ENCODE measurements around the gene NUMB. TPM values are rescaled to one million over a fixed set of nuclear protein-coding genes. Genes with fewer than 3 reads are reported as not detected.

Gene NUMB
- total RNA-seq, 2 experiments from 2014 or later: 45.0 to 46.9 TPM

- H3K27ac Mint-ChIP-seq: no peak overlapping the region
- H3K4me3 Mint-ChIP-seq: no peak overlapping the region
- H3K9me3 Mint-ChIP-seq: no peaks in the 10 kb centered on the region
- intact Hi-C loops (cut with micrococcal nuclease): no loop called here
- CTCF ChIA-PET: interaction anchor here (1.0 kb wide), 1 partner anchor 209 kb away, joined by 3 read pairs; no protein-coding TSS in a partner anchor
- H3K36me3 Mint-ChIP-seq: no peaks in the 10 kb centered on the region
- no peaks in the 10 kb centered on the region for H3K27me3 Mint-ChIP-seq
- POLR2A ChIA-PET: no interaction called here
- no peak for DNase-seq
- H3K4me1 Mint-ChIP-seq (ENCODE audit: low read depth): peaks cover 5% of the 10 kb centered on the region
Observed at GRCh38 chr14:73262427-73263183, 195.7 kb downstream of the NUMB start.

- no peaks in the 10 kb centered on the region for H3K36me3 Mint-ChIP-seq
- no peak for DNase-seq
- H3K4me3 Mint-ChIP-seq: no peak overlapping the region
- no peak overlapping the region for H3K27ac Mint-ChIP-seq
- CTCF ChIA-PET: no interaction called here
- intact Hi-C loops (cut with micrococcal nuclease): no loop called here
- POLR2A ChIA-PET: no interaction called here
- H3K9me3 Mint-ChIP-seq: no peaks in the 10 kb centered on the region
- H3K4me1 Mint-ChIP-seq (ENCODE audit: low read depth): peaks cover 5% of the 10 kb centered on the region
- no peaks in the 10 kb centered on the region for H3K27me3 Mint-ChIP-seq
Observed at GRCh38 chr14:73261520-73262426, 196.6 kb downstream of the NUMB start.

GRCh38 chr14:73261075-73261474, 197.3 kb downstream of the NUMB start:
- DNase-seq: no peak
- intact Hi-C loops (cut with micrococcal nuclease): no loop called here

GRCh38 chr14:73260574-73260973, 197.8 kb downstream of the NUMB start:
- intact Hi-C loops (cut with micrococcal nuclease): no loop called here
- ChIA-PET CTCF (no interaction called here), POLR2A (no interaction called here)
- Mint-ChIP-seq H3K36me3 (no peaks in the 10 kb centered on the region), H3K4me3 (no peak overlapping the region), H3K27me3 (no peaks in the 10 kb centered on the region), H3K9me3 (no peaks in the 10 kb centered on the region), H3K4me1 (ENCODE audit: low read depth) (peaks cover 5% of the 10 kb centered on the region), H3K27ac (no peak overlapping the region)
- no peak for DNase-seq

More at GRCh38 chr14:73261075-73261474, 197.3 kb downstream of the NUMB start:
- Mint-ChIP-seq H3K4me3 (no peak overlapping the region), H3K9me3 (no peaks in the 10 kb centered on the region), H3K27ac (no peak overlapping the region), H3K27me3 (no peaks in the 10 kb centered on the region), H3K36me3 (no peaks in the 10 kb centered on the region), H3K4me1 (ENCODE audit: low read depth) (peaks cover 5% of the 10 kb centered on the region)
- ChIA-PET CTCF (no interaction called here), POLR2A (no interaction called here)

GRCh38 chr14:73259837-73260236, 198.5 kb downstream of the NUMB start:
- intact Hi-C loops (cut with micrococcal nuclease): no loop called here
- no peak overlapping the region for H3K4me3 Mint-ChIP-seq
- ChIA-PET CTCF (no interaction called here), POLR2A (no interaction called here)
- H3K27me3 Mint-ChIP-seq: no peaks in the 10 kb centered on the region
- no peak overlapping the region for H3K27ac Mint-ChIP-seq
- H3K4me1 Mint-ChIP-seq (ENCODE audit: low read depth): peaks cover 5% of the 10 kb centered on the region
- no peak for DNase-seq
- no peaks in the 10 kb centered on the region for H3K9me3 Mint-ChIP-seq
- no peaks in the 10 kb centered on the region for H3K36me3 Mint-ChIP-seq

GRCh38 chr14:73258845-73259611, 199.3 kb downstream of the NUMB start:
- intact Hi-C loops (cut with micrococcal nuclease): no loop called here

GRCh38 chr14:73258076-73258475, 200.3 kb downstream of the NUMB start:
- no peak for DNase-seq
- no peak overlapping the region for H3K4me3 Mint-ChIP-seq
- H3K27me3 Mint-ChIP-seq: no peaks in the 10 kb centered on the region
- no peak overlapping the region for H3K27ac Mint-ChIP-seq
- no peaks in the 10 kb centered on the region for H3K36me3 Mint-ChIP-seq
- ChIA-PET POLR2A (no interaction called here), CTCF (interaction anchor here (1.0 kb wide), 1 partner anchor 85 kb away, joined by 3 read pairs; no protein-coding TSS in a partner anchor)
- H3K4me1 Mint-ChIP-seq (ENCODE audit: low read depth): peaks cover 5% of the 10 kb centered on the region
- no peaks in the 10 kb centered on the region for H3K9me3 Mint-ChIP-seq
- intact Hi-C loops (cut with micrococcal nuclease): no loop called here

More at GRCh38 chr14:73258845-73259611, 199.3 kb downstream of the NUMB start:
- H3K9me3 Mint-ChIP-seq: no peaks in the 10 kb centered on the region
- H3K4me1 Mint-ChIP-seq (ENCODE audit: low read depth): peaks cover 5% of the 10 kb centered on the region
- no peak for DNase-seq
- no peak overlapping the region for H3K4me3 Mint-ChIP-seq
- no peaks in the 10 kb centered on the region for H3K27me3 Mint-ChIP-seq
- no peaks in the 10 kb centered on the region for H3K36me3 Mint-ChIP-seq
- no peak overlapping the region for H3K27ac Mint-ChIP-seq
- CTCF ChIA-PET: interaction anchor here (1.0 kb wide), 1 partner anchor 86 kb away, joined by 3 read pairs; no protein-coding TSS in a partner anchor
- POLR2A ChIA-PET: no interaction called here

- no peaks in the 10 kb centered on the region for H3K27me3 Mint-ChIP-seq
- peaks cover 5% of the 10 kb centered on the region for H3K4me1 Mint-ChIP-seq (ENCODE audit: low read depth)
- DNase-seq: no peak
- no peak overlapping the region for H3K27ac Mint-ChIP-seq
- no peak overlapping the region for H3K4me3 Mint-ChIP-seq
- POLR2A ChIA-PET: no interaction called here
- no peaks in the 10 kb centered on the region for H3K36me3 Mint-ChIP-seq
- intact Hi-C loops (cut with micrococcal nuclease): no loop called here
- CTCF ChIA-PET: no interaction called here
- no peaks in the 10 kb centered on the region for H3K9me3 Mint-ChIP-seq
Observed at GRCh38 chr14:73255693-73256225, 202.6 kb downstream of the NUMB start.

GRCh38 chr14:73255005-73255400, 203.3 kb downstream of the NUMB start:
- no peaks in the 10 kb centered on the region for H3K9me3 Mint-ChIP-seq
- H3K4me3 Mint-ChIP-seq: no peak overlapping the region
- intact Hi-C loops (cut with micrococcal nuclease): no loop called here
- H3K27ac Mint-ChIP-seq: no peak overlapping the region
- CTCF ChIA-PET: no interaction called here
- no peak for DNase-seq
- no peaks in the 10 kb centered on the region for H3K27me3 Mint-ChIP-seq
- no peaks in the 10 kb centered on the region for H3K36me3 Mint-ChIP-seq
- peaks cover 5% of the 10 kb centered on the region for H3K4me1 Mint-ChIP-seq (ENCODE audit: low read depth)
- POLR2A ChIA-PET: no interaction called here

GRCh38 chr14:73254247-73255004, 203.9 kb downstream of the NUMB start:
- DNase-seq: no peak
- CTCF ChIA-PET: no interaction called here
- H3K9me3 Mint-ChIP-seq: no peaks in the 10 kb centered on the region
- intact Hi-C loops (cut with micrococcal nuclease): no loop called here
- no peak overlapping the region for H3K4me3 Mint-ChIP-seq
- peaks cover 3% of the 10 kb centered on the region for H3K27me3 Mint-ChIP-seq
- no peak overlapping the region for H3K27ac Mint-ChIP-seq
- no peaks in the 10 kb centered on the region for H3K36me3 Mint-ChIP-seq
- H3K4me1 Mint-ChIP-seq (ENCODE audit: low read depth): peaks cover 5% of the 10 kb centered on the region
- POLR2A ChIA-PET: no interaction called here

GRCh38 chr14:73253721-73254120, 204.6 kb downstream of the NUMB start:
- peaks cover 3% of the 10 kb centered on the region for H3K27me3 Mint-ChIP-seq
- intact Hi-C loops (cut with micrococcal nuclease): no loop called here
- H3K4me1 Mint-ChIP-seq (ENCODE audit: low read depth): peaks cover 6% of the 10 kb centered on the region
- CTCF ChIA-PET: no interaction called here
- DNase-seq: no peak
- no peak overlapping the region for H3K27ac Mint-ChIP-seq
- no peak overlapping the region for H3K4me3 Mint-ChIP-seq
- POLR2A ChIA-PET: no interaction called here
- H3K36me3 Mint-ChIP-seq: no peaks in the 10 kb centered on the region
- no peaks in the 10 kb centered on the region for H3K9me3 Mint-ChIP-seq
